ENCODE measurements around the gene VAC14.

VAC14 gene

DNA sequence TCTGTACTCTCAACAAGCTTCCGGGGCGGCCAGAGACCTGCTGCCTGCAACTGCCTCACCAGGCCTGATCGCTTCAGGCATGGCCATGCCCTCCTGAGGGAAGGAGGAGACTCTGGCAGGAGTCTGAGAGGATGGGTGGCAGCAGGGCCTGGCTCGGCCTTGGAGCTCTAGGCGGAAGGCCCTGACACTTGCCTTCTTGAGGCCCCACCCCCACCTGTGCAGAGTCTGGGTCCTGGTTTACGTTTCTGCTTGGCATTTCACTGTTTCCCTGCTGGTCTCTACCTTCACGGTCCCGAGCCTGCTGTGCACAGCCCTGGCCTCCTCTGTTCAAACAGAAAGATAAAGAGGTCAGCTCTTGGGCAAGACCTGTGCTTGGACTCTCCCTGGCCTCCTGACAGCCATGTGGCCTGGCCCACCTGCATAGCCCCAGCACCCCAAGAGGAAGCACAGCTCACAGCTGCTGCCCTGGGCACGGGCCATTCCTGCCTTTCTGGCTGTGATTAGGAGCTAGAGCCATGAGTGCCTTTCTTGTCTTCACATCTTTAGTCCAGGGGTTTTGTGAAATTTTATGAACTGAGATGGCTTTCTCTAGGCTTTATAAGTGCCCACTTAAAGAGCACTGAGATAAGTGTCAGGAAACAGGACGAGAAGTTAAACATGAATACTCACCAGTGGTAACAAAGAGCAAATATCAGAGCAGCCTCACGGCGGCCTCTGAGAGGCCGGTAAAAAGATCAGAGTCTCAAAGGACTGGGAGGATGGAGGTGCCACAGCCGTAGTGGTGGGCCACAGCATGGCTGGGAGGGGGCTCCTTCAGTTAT lies 89.5 kb downstream of the VAC14 start:
- peaks cover 56 to 60% of the 10 kb centered on the region in 2 experiments for H3K4me1 ChIP-seq (ENCODE audit: control insufficient read depth in 1 of 2, insufficient read depth in 2 of 2, low read length in 2 of 2)
- DNase-seq = no peak
- no peak overlapping the region for H4K12ac ChIP-seq (ENCODE audit: low read depth, low read length)
- H2BK12ac ChIP-seq (ENCODE audit: low read length) = peak overlapping the region; percentile 61
- peak overlapping the region; percentile 4 for H3K4ac ChIP-seq (ENCODE audit: low read depth, low read length)
- H2BK5ac ChIP-seq (ENCODE audit: low read depth, low read length, poor library complexity) = peak overlapping the region; percentile 23
- H2AFZ ChIP-seq (ENCODE audit: insufficient read depth, low read length, poor library complexity) = no peak overlapping the region
- no peak overlapping the region for H3K23ac ChIP-seq (ENCODE audit: low read length)
- H3K4me2 ChIP-seq (ENCODE audit: low read length) = no peak overlapping the region
- WGBS (ENCODE audit: extremely low coverage, insufficient coverage, insufficient read length) = no CpG with 5 or more reads among the region's 14 CpGs
- peak overlapping the region; percentile 91 for H4K91ac ChIP-seq (ENCODE audit: low read depth, low read length)
- H3K14ac ChIP-seq (ENCODE audit: low read length) = peak overlapping the region; percentile 82
- H2AK5ac ChIP-seq (ENCODE audit: low read length) = peak overlapping the region; percentile 50
- no peak overlapping the region for H3K4me3 ChIP-seq (ENCODE audit: low read depth, low read length)
- H4K8ac ChIP-seq (ENCODE audit: low read depth, low read length) = peak overlapping the region; percentile 36
- peak overlapping the region; percentile 1 for H2BK120ac ChIP-seq (ENCODE audit: insufficient read depth, low read length, poor library complexity)
- H3K79me1 ChIP-seq (ENCODE audit: low read length) = peaks cover 30% of the 10 kb centered on the region
- H3K79me2 ChIP-seq (ENCODE audit: control insufficient read depth, insufficient read depth, low read length, poor library complexity) = peaks cover 4% of the 10 kb centered on the region
- H3K27me3 ChIP-seq (ENCODE audit: insufficient read depth, low read length) = no peaks in the 10 kb centered on the region
- H3K36me3 ChIP-seq (ENCODE audit: control insufficient read depth in 1 of 2, insufficient read depth in 2 of 2, low read length in 2 of 2) = no peaks in the 10 kb centered on the region
- no peak overlapping the region for H3K9ac ChIP-seq (ENCODE audit: low read length)
- no peaks in the 10 kb centered on the region for H3K9me3 ChIP-seq (ENCODE audit: insufficient read depth, low read depth, low read length)
- H3K27ac ChIP-seq (ENCODE audit: low read depth, low read length) = no peak overlapping the region
- peak overlapping the region; percentile 61 for H3K18ac ChIP-seq (ENCODE audit: low read length)

GRCh38 chr16:70710422-70711210 lies 90.3 kb downstream of the VAC14 start:
- Histone ChIP-seq H3K4me2 (ENCODE audit: low read length) (no peak overlapping the region), H2BK120ac (ENCODE audit: insufficient read depth, low read length, poor library complexity) (peak overlapping the region; percentile 1), H2BK5ac (ENCODE audit: low read depth, low read length, poor library complexity) (no peak overlapping the region), H2AFZ (ENCODE audit: insufficient read depth, low read length, poor library complexity) (no peak overlapping the region), H3K79me2 (ENCODE audit: control insufficient read depth, insufficient read depth, low read length, poor library complexity) (peaks cover 4% of the 10 kb centered on the region), H3K23ac (ENCODE audit: low read length) (no peak overlapping the region), H3K27ac (ENCODE audit: low read depth, low read length) (no peak overlapping the region), H3K27me3 (ENCODE audit: insufficient read depth, low read length) (no peaks in the 10 kb centered on the region), H2BK12ac (ENCODE audit: low read length) (peak overlapping the region; percentile 7), H3K4me1 (ENCODE audit: control insufficient read depth in 1 of 2, insufficient read depth in 2 of 2, low read length in 2 of 2) (peaks cover 50 to 55% of the 10 kb centered on the region in 2 experiments), H4K8ac (ENCODE audit: low read depth, low read length) (peak overlapping the region; percentile 20), H2AK5ac (ENCODE audit: low read length) (peak overlapping the region; percentile 11), H3K14ac (ENCODE audit: low read length) (peak overlapping the region; percentile 53), H3K4me3 (ENCODE audit: low read depth, low read length) (no peak overlapping the region), H3K4ac (ENCODE audit: low read depth, low read length) (peak overlapping the region; percentile 21), H3K18ac (ENCODE audit: low read length) (peak overlapping the region; percentile 35), H4K91ac (ENCODE audit: low read depth, low read length) (peak overlapping the region; percentile 91), H4K12ac (ENCODE audit: low read depth, low read length) (no peak overlapping the region), H3K9me3 (ENCODE audit: insufficient read depth, low read depth, low read length) (no peaks in the 10 kb centered on the region), H3K36me3 (ENCODE audit: control insufficient read depth in 1 of 2, insufficient read depth in 2 of 2, low read length in 2 of 2) (no peaks in the 10 kb centered on the region), H3K9ac (ENCODE audit: low read length) (no peak overlapping the region), H3K79me1 (ENCODE audit: low read length) (peaks cover 27% of the 10 kb centered on the region)
- DNase-seq = no peak
- WGBS (ENCODE audit: extremely low coverage, insufficient coverage, insufficient read length) = no CpG with 5 or more reads among the region's 31 CpGs

DNA sequence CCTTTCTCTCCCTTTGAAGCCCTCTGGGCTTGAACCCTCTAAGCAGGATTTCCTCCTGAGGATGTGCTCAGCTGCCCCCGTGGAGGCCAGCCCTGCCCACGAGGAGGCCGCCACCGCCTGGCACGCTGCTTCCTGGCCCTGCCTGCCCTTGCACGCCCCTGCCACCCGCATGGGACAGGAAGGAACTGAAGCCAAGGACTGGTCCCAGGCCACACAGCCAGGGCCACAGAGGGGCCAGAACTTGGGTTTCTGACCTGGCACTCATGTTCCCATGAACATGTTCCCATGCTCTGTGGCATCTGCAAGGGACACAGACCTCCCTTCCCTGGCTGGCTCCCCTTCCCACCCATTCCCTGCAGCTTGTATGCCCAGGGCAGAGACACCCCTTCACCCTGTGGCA lies 91.0 kb downstream of the VAC14 start:
- H3K9ac ChIP-seq (ENCODE audit: low read length) = no peak overlapping the region
- H3K9me3 ChIP-seq (ENCODE audit: insufficient read depth, low read depth, low read length) = no peaks in the 10 kb centered on the region
- H3K4me3 ChIP-seq (ENCODE audit: low read depth, low read length) = no peak overlapping the region
- no peaks in the 10 kb centered on the region for H3K27me3 ChIP-seq (ENCODE audit: insufficient read depth, low read length)
- H4K8ac ChIP-seq (ENCODE audit: low read depth, low read length) = no peak overlapping the region
- H4K91ac ChIP-seq (ENCODE audit: low read depth, low read length) = peak overlapping the region; percentile 91
- peaks cover 20% of the 10 kb centered on the region for H3K79me1 ChIP-seq (ENCODE audit: low read length)
- H3K4ac ChIP-seq (ENCODE audit: low read depth, low read length) = peak overlapping the region; percentile 21
- peaks cover 44 to 49% of the 10 kb centered on the region in 2 experiments for H3K4me1 ChIP-seq (ENCODE audit: control insufficient read depth in 1 of 2, insufficient read depth in 2 of 2, low read length in 2 of 2)
- peak overlapping the region; percentile 2 for H2BK120ac ChIP-seq (ENCODE audit: insufficient read depth, low read length, poor library complexity)
- WGBS (ENCODE audit: extremely low coverage, insufficient coverage, insufficient read length) = no CpG with 5 or more reads among the region's 7 CpGs
- H2AFZ ChIP-seq (ENCODE audit: insufficient read depth, low read length, poor library complexity) = no peak overlapping the region
- no peak overlapping the region for H3K23ac ChIP-seq (ENCODE audit: low read length)
- DNase-seq = no peak
- peaks cover 4% of the 10 kb centered on the region for H3K79me2 ChIP-seq (ENCODE audit: control insufficient read depth, insufficient read depth, low read length, poor library complexity)
- peak overlapping the region; percentile 7 for H2BK12ac ChIP-seq (ENCODE audit: low read length)
- H4K12ac ChIP-seq (ENCODE audit: low read depth, low read length) = no peak overlapping the region
- H3K36me3 ChIP-seq (ENCODE audit: control insufficient read depth in 1 of 2, insufficient read depth in 2 of 2, low read length in 2 of 2) = no peaks in the 10 kb centered on the region
- peak overlapping the region; percentile 3 for H2AK5ac ChIP-seq (ENCODE audit: low read length)
- peak overlapping the region; percentile 18 for H3K14ac ChIP-seq (ENCODE audit: low read length)
- H3K27ac ChIP-seq (ENCODE audit: low read depth, low read length) = no peak overlapping the region
- H3K18ac ChIP-seq (ENCODE audit: low read length) = peak overlapping the region; percentile 27
- H2BK5ac ChIP-seq (ENCODE audit: low read depth, low read length, poor library complexity) = no peak overlapping the region
- H3K4me2 ChIP-seq (ENCODE audit: low read length) = no peak overlapping the region

- H3K18ac ChIP-seq (ENCODE audit: low read length) = no peak overlapping the region
- H3K4me3 ChIP-seq (ENCODE audit: low read depth, low read length) = no peak overlapping the region
- no peak overlapping the region for H3K4ac ChIP-seq (ENCODE audit: low read depth, low read length)
- no peak overlapping the region for H3K23ac ChIP-seq (ENCODE audit: low read length)
- no peak overlapping the region for H2AK5ac ChIP-seq (ENCODE audit: low read length)
- peak overlapping the region; percentile 2 for H2BK120ac ChIP-seq (ENCODE audit: insufficient read depth, low read length, poor library complexity)
- no peak overlapping the region for H2AFZ ChIP-seq (ENCODE audit: insufficient read depth, low read length, poor library complexity)
- H3K27ac ChIP-seq (ENCODE audit: low read depth, low read length) = no peak overlapping the region
- peak overlapping the region; percentile 7 for H2BK12ac ChIP-seq (ENCODE audit: low read length)
- peaks cover 17% of the 10 kb centered on the region for H3K79me1 ChIP-seq (ENCODE audit: low read length)
- peak overlapping the region; percentile 38 for H4K91ac ChIP-seq (ENCODE audit: low read depth, low read length)
- DNase-seq = no peak
- peaks cover under 1% of the 10 kb centered on the region for H3K79me2 ChIP-seq (ENCODE audit: control insufficient read depth, insufficient read depth, low read length, poor library complexity)
- H3K14ac ChIP-seq (ENCODE audit: low read length) = no peak overlapping the region
- no peak overlapping the region for H4K12ac ChIP-seq (ENCODE audit: low read depth, low read length)
- no peak overlapping the region for H3K4me2 ChIP-seq (ENCODE audit: low read length)
- WGBS (ENCODE audit: extremely low coverage, insufficient coverage, insufficient read length) = no CpG with 5 or more reads among the region's 5 CpGs
- H3K9me3 ChIP-seq (ENCODE audit: insufficient read depth, low read depth, low read length) = no peaks in the 10 kb centered on the region
- H3K36me3 ChIP-seq (ENCODE audit: control insufficient read depth in 1 of 2, insufficient read depth in 2 of 2, low read length in 2 of 2) = no peaks in the 10 kb centered on the region
- H4K8ac ChIP-seq (ENCODE audit: low read depth, low read length) = no peak overlapping the region
- H3K27me3 ChIP-seq (ENCODE audit: insufficient read depth, low read length) = no peaks in the 10 kb centered on the region
- H2BK5ac ChIP-seq (ENCODE audit: low read depth, low read length, poor library complexity) = no peak overlapping the region
- no peak overlapping the region for H3K9ac ChIP-seq (ENCODE audit: low read length)
- peaks cover 39 to 44% of the 10 kb centered on the region in 2 experiments for H3K4me1 ChIP-seq (ENCODE audit: control insufficient read depth in 1 of 2, insufficient read depth in 2 of 2, low read length in 2 of 2)
Observed at GRCh38 chr16:70709457-70709856, 91.5 kb downstream of the VAC14 start.
